Upper lobe of left lung (tissue), 6 donors: ENCODE measurements around the gene EHHADH. TPM values are rescaled to one million over a fixed set of nuclear protein-coding genes. Genes with fewer than 3 reads are reported as not detected.

Experiments
- ATAC-seq, 2 donors: fragments of 200-7000 bp; cut with Tn5 transposase; one replicate each; pipeline ENCODE4 v1.9.1; 2022; ENCODE audit warnings: mild to moderate bottlenecking in 2 of 2, moderate library complexity in 2 of 2; ENCODE audit not compliant: low FRiP score in 2 of 2
- DNase-seq, 2 donors: peaks; one replicate each; pipeline ENCODE4 v3.0.0-alpha.2; 2019 to 2020
- H3K27ac ChIP-seq, 4 donors: fragments of 200-600 bp; sonication (generic); one replicate each; pipeline ENCODE4 v1.5.1; 2016 to 2019
- H3K27me3 ChIP-seq, 4 donors: fragments of 200-600 bp; sonication (generic); one replicate each; pipeline ENCODE4 v1.5.1; 2017 to 2019
- H3K36me3 ChIP-seq, 4 donors: fragments of 200-600 bp; sonication (generic); one replicate each; pipeline ENCODE4 v1.5.1; 2016 to 2019
- H3K4me1 ChIP-seq, 4 donors: fragments of 200-600 bp; sonication (generic); one replicate each; pipeline ENCODE4 v1.5.1; 2018 to 2019
- H3K4me3 ChIP-seq, 4 donors: fragments of 200-600 bp; sonication (generic); one replicate each; pipeline ENCODE4 v1.5.1; 2017 to 2019; ENCODE audit warnings: mild to moderate bottlenecking in 2 of 4, moderate library complexity in 1 of 4
- H3K9me3 ChIP-seq, 4 donors: fragments of 200-600 bp; sonication (generic); one replicate each; pipeline ENCODE4 v1.5.1; 2018 to 2019
- CTCF ChIP-seq, 6 experiments: fragments of 450-650 bp in 4 of 6; fragments of 200-600 bp in 2 of 6; sonication (generic) in 2 of 6; IDR thresholded peaks; one replicate each; pipeline ENCODE4 v1.5.1; 2016 to 2019; ENCODE audit warnings: antibody characterized with exemption in 6 of 6
- EP300 ChIP-seq, 4 donors: sonication (generic); formaldehyde crosslinking; IDR thresholded peaks; one replicate each; pipeline ENCODE4 v1.5.1; 2017; ENCODE audit warnings: antibody characterized with exemption in 4 of 4, control low read depth in 2 of 4
- POLR2A ChIP-seq, 4 donors: fragments of 450-650 bp; IDR thresholded peaks; one replicate each; pipeline ENCODE4 v1.5.1; 2016 to 2017; ENCODE audit warnings: antibody characterized with exemption in 4 of 4, mild to moderate bottlenecking in 2 of 4
- POLR2AphosphoS5 ChIP-seq, 2 donors: sonication (generic); formaldehyde crosslinking; IDR thresholded peaks; one replicate each; pipeline ENCODE4 v1.5.1; 2017; ENCODE audit warnings: antibody characterized with exemption in 2 of 2
- WGBS, 2 donors: methylation state at CpG; one replicate each; pipeline ENCODE4 v1.1.5; 2017 to 2018; 5-methylcytosine and 5-hydroxymethylcytosine counted together
- total RNA-seq, 6 donors: library from RNA; depleted of rRNA in 4 of 6; stranded (reverse); fragments of >200 nt in 4 of 6; gene quantifications; one replicate each; pipeline versions ENCODE4 v1.1.0 to v1.2.1, GENCODE V29; 2016 to 2021
- donor health status: DM: no; HTN: no; CAD: no; lungs with moderate emphysema.
- donor health status: DM: no; HTN: yes; CAD: no; lungs with severe emphysema.

The EHHADH gene
- total RNA-seq, 6 donors from 2014 or later = 3.6 to 14.8 (median 7.6) TPM

- 76 to 86% methylated on average over 5 of the region's 5 CpGs for WGBS, 2 donors
- H3K27ac ChIP-seq = no peak overlapping the region
- TF ChIP-seq POLR2AphosphoS5 (IDR thresholded peaks at IDR 0.05) (no peak), EP300 (IDR thresholded peaks at IDR 0.05) (no peak), CTCF (IDR thresholded peaks at IDR 0.05) (no peak), POLR2A (IDR thresholded peaks at IDR 0.05) (no peak)
- H3K4me3 ChIP-seq = no peak overlapping the region
- H3K36me3 ChIP-seq = peaks cover 0 to 9% (median 4%) of the 10 kb centered on the region in 4 donors
- no peaks in the 10 kb centered on the region for H3K9me3 ChIP-seq
- no peaks in the 10 kb centered on the region for H3K4me1 ChIP-seq
- DNase-seq (no peak), ATAC-seq (peak in 1 of 2 donors; percentile 47)
- no peaks in the 10 kb centered on the region for H3K27me3 ChIP-seq
These were observed 53.2 kb downstream of the EHHADH start for GRCh38 chr3:185200639-185201038.

- Histone ChIP-seq H3K27me3 (no peaks in the 10 kb centered on the region), H3K27ac (no peak overlapping the region), H3K4me3 (no peak overlapping the region), H3K4me1 (no peaks in the 10 kb centered on the region), H3K9me3 (no peaks in the 10 kb centered on the region), H3K36me3 (peaks cover 0 to 9% (median 4%) of the 10 kb centered on the region in 4 donors)
- ATAC-seq (no peak), DNase-seq (no peak)
- 89 to 95% methylated on average over 5 of the region's 5 CpGs for WGBS, 2 donors
- TF ChIP-seq EP300 (IDR thresholded peaks at IDR 0.05) = no peak
- TF ChIP-seq CTCF (IDR thresholded peaks at IDR 0.05) = no peak
- TF ChIP-seq POLR2A (IDR thresholded peaks at IDR 0.05) = no peak
- TF ChIP-seq POLR2AphosphoS5 (IDR thresholded peaks at IDR 0.05) = no peak
These were observed 54.2 kb downstream of the EHHADH start for GRCh38 chr3:185199671-185200070.

- Histone ChIP-seq H3K9me3 (no peaks in the 10 kb centered on the region), H3K36me3 (peaks cover 0 to 9% (median 3%) of the 10 kb centered on the region in 4 donors), H3K27me3 (no peaks in the 10 kb centered on the region), H3K4me3 (no peak overlapping the region), H3K4me1 (no peaks in the 10 kb centered on the region), H3K27ac (no peak overlapping the region)
- ATAC-seq (no peak), DNase-seq (no peak)
- WGBS, 2 donors = 93 to 100% methylated on average over 4 of the region's 4 CpGs
- no peak for TF ChIP-seq EP300 (IDR thresholded peaks at IDR 0.05)
- TF ChIP-seq POLR2A (IDR thresholded peaks at IDR 0.05) = no peak
- TF ChIP-seq POLR2AphosphoS5 (IDR thresholded peaks at IDR 0.05) = no peak
- no peak for TF ChIP-seq CTCF (IDR thresholded peaks at IDR 0.05)
These were observed 54.6 kb downstream of the EHHADH start for GRCh38 chr3:185199206-185199605.

- DNase-seq = no peak
- no peak for TF ChIP-seq POLR2AphosphoS5 (IDR thresholded peaks at IDR 0.05)
- no peak for TF ChIP-seq CTCF (IDR thresholded peaks at IDR 0.05)
- no peak for TF ChIP-seq EP300 (IDR thresholded peaks at IDR 0.05)
- TF ChIP-seq POLR2A (IDR thresholded peaks at IDR 0.05) = no peak
- Histone ChIP-seq H3K27me3 (no peaks in the 10 kb centered on the region), H3K9me3 (no peaks in the 10 kb centered on the region), H3K27ac (no peak overlapping the region), H3K4me3 (no peak overlapping the region), H3K36me3 (peaks cover 0 to 15% (median 4%) of the 10 kb centered on the region in 4 donors), H3K4me1 (no peaks in the 10 kb centered on the region)
- ATAC-seq = no peak
- WGBS, 2 donors = 92 to 94% methylated on average over 2 of the region's 2 CpGs
These were observed 56.8 kb downstream of the EHHADH start for GRCh38 chr3:185197068-185197467.

GRCh38 chr3:185195652-185196051, 58.2 kb downstream of the EHHADH start:
- Histone ChIP-seq H3K9me3 (no peaks in the 10 kb centered on the region), H3K27me3 (no peaks in the 10 kb centered on the region), H3K27ac (no peak overlapping the region), H3K4me1 (no peaks in the 10 kb centered on the region), H3K36me3 (peaks cover 0 to 13% (median 3%) of the 10 kb centered on the region in 4 donors), H3K4me3 (no peak overlapping the region)
- 82 to 84% methylated on average over 4 of the region's 4 CpGs for WGBS, 2 donors
- DNase-seq = no peak
- ATAC-seq = no peak
- TF ChIP-seq POLR2AphosphoS5 (IDR thresholded peaks at IDR 0.05) = no peak
- TF ChIP-seq POLR2A (IDR thresholded peaks at IDR 0.05) = no peak
- no peak for TF ChIP-seq CTCF (IDR thresholded peaks at IDR 0.05)
- TF ChIP-seq EP300 (IDR thresholded peaks at IDR 0.05) = no peak
